Ovary (tissue), 9 donors: Measurements from ENCODE around the gene ANKRD39. TPM values are rescaled to one million over a fixed set of nuclear protein-coding genes. Genes with fewer than 3 reads are reported as not detected.

Experiments used
- DNase-seq, 5 donors: peaks; one replicate each; pipeline ENCODE4 v3.0.0-alpha.2; 2019 to 2020
- H3K27ac ChIP-seq, 2 donors: fragments of 200-600 bp; one replicate each; pipeline versions ENCODE4 v1.5.1 to v1.8.0; 2019 to 2022
- H3K27me3 ChIP-seq: fragments of 200-600 bp; one replicate; pipeline ENCODE4 v1.8.0; 2022
- H3K36me3 ChIP-seq: fragments of 200-600 bp; sonication (generic); one replicate; pipeline ENCODE4 v1.5.1; 2019
- H3K4me1 ChIP-seq: one replicate; pipeline ENCODE4 v1.8.1; 2013; ENCODE audit warnings: mild to moderate bottlenecking, moderate library complexity; ENCODE audit not compliant: insufficient read depth
- H3K4me3 ChIP-seq: fragments of 200-600 bp; sonication (generic); one replicate; pipeline ENCODE4 v1.5.1; 2017
- H3K9me3 ChIP-seq, 2 donors: fragments of 200-600 bp in 1 of 2; sonication (generic) in 1 of 2; one replicate each; pipeline versions ENCODE4 v1.5.1 to v1.8.1; 2013 to 2019; ENCODE audit warnings: mild to moderate bottlenecking in 1 of 2, moderate library complexity in 1 of 2
- EP300 ChIP-seq: sonication (generic); formaldehyde crosslinking; IDR thresholded peaks from one replicate; pipeline ENCODE4 v1.6.1; 2017; ENCODE audit warnings: antibody characterized with exemption
- POLR2A ChIP-seq: fragments of 450-650 bp; IDR thresholded peaks from one replicate; pipeline ENCODE4 v1.6.1; 2017; ENCODE audit warnings: antibody characterized with exemption, mild to moderate bottlenecking, moderate library complexity
- WGBS, 3 donors: extraction: QIAGEN DNeasy Blood & Tissue Kit in 1 of 3; methylation state at CpG; one replicate each; pipeline versions ENCODE4 v1.1.5 to v1.1.7; 2013 to 2017; 5-methylcytosine and 5-hydroxymethylcytosine counted together
- intact Hi-C, 4 donors: fragments of 100-400 bp; cut with DNase I; formaldehyde crosslinking; loops; one replicate each; pipeline versions ENCODE4 v1.11.0 to v1.15.1; 2022 to 2023
- polyA plus RNA-seq, 2 donors: library from polyadenylated mRNA; stranded (reverse); fragments of 200-250 nt in 1 of 2; fragments of 350-450 nt in 1 of 2; fragmentation: Illumina TruSeq in 1 of 2; extraction: RNeasy Lipid Tissue Mini Kit (QIAGEN cat#74804) in 1 of 2; gene quantifications; one replicate each; pipeline ENCODE4 v1.2.3, GENCODE V29; 2013 to 2014
- total RNA-seq, 7 donors: library from RNA; depleted of rRNA in 2 of 7; stranded (reverse); fragments of >200 nt in 2 of 7; fragmentation: NEBNext Ultra II Directional in 3 of 7; extraction: Animal tissue kit (Norgen Biotek cat#: 25700) in 3 of 7; gene quantifications; one replicate each; pipeline versions ENCODE4 v1.1.0 to v1.2.4, GENCODE V29; 2016 to 2023
- TF ChIP-seq, protein P1 (sequence below), 3 donors: fragments of 450-650 bp in 2 of 3; fragments of 200-600 bp in 1 of 3; IDR thresholded peaks; one replicate each; pipeline versions ENCODE4 v1.5.1 to v1.8.0; 2016 to 2022; ENCODE audit warnings: antibody characterized with exemption in 3 of 3, mild to moderate bottlenecking in 1 of 3
- donor health status: DM: no; HTN: no; CAD: no; lungs with moderate emphysema.
- donor health status: DM: no; HTN: no; CAD: no.
- donor health status: Bipolar disorder and iron deficiency.
- donor health status: DM: yes; HTN: yes; CAD: no.
- donor health status: DM: no; HTN: no; CAD: no.
- donor health status: DM: yes; HTN: yes; CAD: no.

ANKRD39 gene
- total and polyA plus RNA-seq, 9 donors, result 2.6 to 14.7 (median 12.7) TPM

DNA sequence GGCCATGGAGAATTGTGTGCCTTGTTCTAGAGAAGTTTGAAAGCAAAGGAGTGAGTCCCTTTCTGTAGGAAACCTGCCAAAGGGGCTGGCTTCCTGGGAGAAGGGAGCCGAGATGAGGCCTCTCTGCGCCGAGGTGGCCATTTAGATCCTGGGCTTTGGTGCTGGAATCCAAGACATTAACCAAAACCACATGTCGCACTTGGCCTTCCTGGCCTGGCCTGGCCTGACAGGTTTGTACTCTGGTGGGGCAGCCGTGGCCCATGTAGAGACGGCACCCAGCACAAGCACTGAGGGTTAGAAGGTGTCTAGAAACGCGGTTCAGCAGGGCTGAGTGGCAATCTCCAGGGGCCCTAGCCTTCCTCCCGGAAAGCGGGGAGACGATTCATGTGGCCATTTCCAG lies 34.6 kb downstream of the ANKRD39 start:
- no peak overlapping the region for H3K4me3 ChIP-seq
- H3K27me3 ChIP-seq, result no peaks in the 10 kb centered on the region
- H3K4me1 ChIP-seq, result peaks cover 10% of the 10 kb centered on the region
- TF ChIP-seq, protein P1, sequence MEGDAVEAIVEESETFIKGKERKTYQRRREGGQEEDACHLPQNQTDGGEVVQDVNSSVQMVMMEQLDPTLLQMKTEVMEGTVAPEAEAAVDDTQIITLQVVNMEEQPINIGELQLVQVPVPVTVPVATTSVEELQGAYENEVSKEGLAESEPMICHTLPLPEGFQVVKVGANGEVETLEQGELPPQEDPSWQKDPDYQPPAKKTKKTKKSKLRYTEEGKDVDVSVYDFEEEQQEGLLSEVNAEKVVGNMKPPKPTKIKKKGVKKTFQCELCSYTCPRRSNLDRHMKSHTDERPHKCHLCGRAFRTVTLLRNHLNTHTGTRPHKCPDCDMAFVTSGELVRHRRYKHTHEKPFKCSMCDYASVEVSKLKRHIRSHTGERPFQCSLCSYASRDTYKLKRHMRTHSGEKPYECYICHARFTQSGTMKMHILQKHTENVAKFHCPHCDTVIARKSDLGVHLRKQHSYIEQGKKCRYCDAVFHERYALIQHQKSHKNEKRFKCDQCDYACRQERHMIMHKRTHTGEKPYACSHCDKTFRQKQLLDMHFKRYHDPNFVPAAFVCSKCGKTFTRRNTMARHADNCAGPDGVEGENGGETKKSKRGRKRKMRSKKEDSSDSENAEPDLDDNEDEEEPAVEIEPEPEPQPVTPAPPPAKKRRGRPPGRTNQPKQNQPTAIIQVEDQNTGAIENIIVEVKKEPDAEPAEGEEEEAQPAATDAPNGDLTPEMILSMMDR (IDR thresholded peaks at IDR 0.05), result no peak
- TF ChIP-seq POLR2A (no peak), EP300 (no peak)
- WGBS, 3 donors, result 62 to 71% (median 68%) methylated on average over 11 of the region's 11 CpGs
- peak overlapping the region in 1 of 2 donors; percentile 29 for H3K27ac ChIP-seq
- H3K36me3 ChIP-seq, result no peaks in the 10 kb centered on the region
- DNase-seq, result no peak
- intact Hi-C loops, result no loop called here
- no peaks in the 10 kb centered on the region for H3K9me3 ChIP-seq

DNA sequence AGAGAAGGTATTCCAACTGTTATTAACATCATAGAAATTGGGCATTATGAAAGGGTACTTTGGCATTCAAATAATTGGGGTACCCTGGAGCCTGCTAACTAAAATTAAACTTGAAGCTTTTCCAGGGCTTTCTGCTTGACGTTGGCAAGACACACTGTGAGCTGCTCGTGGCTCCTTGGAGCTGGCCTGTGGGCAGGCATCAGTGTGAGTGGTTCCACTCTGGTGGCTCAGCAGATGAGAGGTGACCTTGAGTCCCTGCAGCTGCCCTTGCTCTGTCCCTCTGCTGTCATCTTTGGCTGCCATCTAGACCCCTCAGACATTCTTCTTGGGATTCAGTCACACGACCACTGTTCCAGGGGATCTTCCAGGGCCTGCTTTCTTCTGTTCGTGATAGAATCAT lies 35.0 kb downstream of the ANKRD39 start:
- Histone ChIP-seq H3K4me3 (no peak overlapping the region), H3K27ac (no peak overlapping the region), H3K27me3 (no peaks in the 10 kb centered on the region), H3K36me3 (no peaks in the 10 kb centered on the region), H3K9me3 (no peaks in the 10 kb centered on the region), H3K4me1 (peaks cover 14% of the 10 kb centered on the region)
- 73 to 83% (median 77%) methylated on average over 4 of the region's 4 CpGs for WGBS, 3 donors
- TF ChIP-seq, protein P1 (IDR thresholded peaks at IDR 0.05), result no peak
- no peak for TF ChIP-seq EP300
- no peak for TF ChIP-seq POLR2A
- intact Hi-C loops, result no loop called here
- DNase-seq, result no peak

DNA sequence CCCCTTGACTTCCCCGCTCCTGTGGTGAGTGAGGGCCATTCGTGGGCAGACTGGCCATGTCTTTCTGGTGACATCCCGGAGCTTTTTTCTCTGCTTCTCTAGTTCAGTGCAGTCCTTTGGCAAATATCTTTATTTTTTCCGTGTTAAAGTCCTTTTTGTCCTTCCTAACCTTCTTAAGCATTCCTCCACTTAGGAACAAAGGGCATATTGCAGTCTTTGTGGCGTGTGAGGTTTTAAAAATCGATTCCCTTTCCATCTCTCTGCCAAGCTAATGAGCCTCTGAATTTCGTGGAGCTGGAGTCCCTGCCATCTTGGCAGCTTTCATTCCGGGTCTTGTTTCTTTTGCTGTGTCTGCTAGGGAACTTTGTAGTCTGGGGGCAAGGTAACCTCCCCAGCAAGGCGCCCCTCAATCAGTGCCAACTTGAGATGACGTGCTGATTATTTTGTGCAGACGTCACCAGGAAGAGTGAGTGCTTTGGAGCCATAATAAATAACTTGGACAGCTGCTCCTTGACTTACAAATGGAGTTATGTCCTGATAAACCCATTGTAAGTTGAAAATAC lies 36.6 kb downstream of the ANKRD39 start:
- intact Hi-C loops, result no loop called here
- DNase-seq, result no peak
- H3K27ac ChIP-seq, result no peak overlapping the region
- peaks cover 20% of the 10 kb centered on the region for H3K4me1 ChIP-seq
- TF ChIP-seq POLR2A (no peak), EP300 (no peak)
- TF ChIP-seq, protein P1 (IDR thresholded peaks at IDR 0.05), result no peak
- H3K27me3 ChIP-seq, result no peaks in the 10 kb centered on the region
- 77 to 86% (median 78%) methylated on average over 11 of the region's 11 CpGs for WGBS, 3 donors
- no peaks in the 10 kb centered on the region for H3K36me3 ChIP-seq
- no peak overlapping the region for H3K4me3 ChIP-seq
- no peaks in the 10 kb centered on the region for H3K9me3 ChIP-seq

DNA sequence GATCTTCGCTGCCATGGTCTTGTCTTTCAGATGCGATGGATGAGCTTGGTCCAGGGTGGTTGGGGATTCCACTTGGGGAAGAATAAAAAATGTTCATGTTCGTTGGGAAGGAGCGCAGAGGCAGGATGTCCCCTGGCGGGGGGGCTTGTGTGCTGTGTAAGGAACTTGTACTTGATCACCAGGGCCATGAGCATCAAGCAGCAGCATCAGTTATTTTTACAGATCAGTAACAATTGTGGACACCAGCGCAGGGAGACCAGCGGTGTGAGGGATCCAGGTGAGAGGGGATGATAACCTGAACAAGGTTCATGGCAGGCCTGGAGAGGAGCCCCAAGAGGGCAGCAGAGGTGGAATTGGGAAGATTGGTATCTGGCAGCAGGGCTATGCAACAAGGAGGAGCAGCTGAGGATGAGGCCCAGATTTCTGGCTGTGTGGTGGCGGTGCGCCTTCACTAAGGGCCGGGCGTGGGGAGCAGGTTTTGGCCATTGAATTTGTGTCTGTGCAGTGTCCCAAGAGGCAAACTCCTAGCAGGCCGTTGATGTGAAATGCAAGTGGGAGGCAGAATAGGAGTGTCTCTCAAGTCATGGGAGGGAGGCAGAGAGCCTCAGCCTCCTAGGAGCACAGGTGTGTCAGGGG lies 37.8 kb downstream of the ANKRD39 start:
- H3K27me3 ChIP-seq, result no peaks in the 10 kb centered on the region
- H3K27ac ChIP-seq, result no peak overlapping the region
- 87 to 93% (median 88%) methylated on average over 12 of the region's 12 CpGs for WGBS, 3 donors
- no peaks in the 10 kb centered on the region for H3K9me3 ChIP-seq
- no peaks in the 10 kb centered on the region for H3K36me3 ChIP-seq
- H3K4me3 ChIP-seq, result no peak overlapping the region
- no peak for TF ChIP-seq POLR2A
- no peak for TF ChIP-seq EP300
- peaks cover 20% of the 10 kb centered on the region for H3K4me1 ChIP-seq
- intact Hi-C loops, result no loop called here
- DNase-seq, result no peak
